Caki2 (cell line): Measurements from ENCODE around the gene RFPL3. TPM values are rescaled to one million over a fixed set of nuclear protein-coding genes. Genes with fewer than 3 reads are reported as not detected.
"Not testable (repeated sequence)": the region's sequence is repeated elsewhere in the genome, so short reads cannot be mapped to it uniquely, and the experiment has no call there.

ENCODE experiments used
- DNase-seq: peaks from one replicate; pipeline ENCODE4 v3.0.0-alpha.2; 2015; ENCODE audit warnings: low read depth
- in situ Hi-C: cut with HindIII; loops from 2 replicates; pipeline ENCODE4 v1.10.0; 2016; ENCODE audit warnings: low sequenced_read_pairs, low pct_unique_long_range_greater_than_20kb, mixed read lengths
- total RNA-seq: library from RNA; depleted of rRNA; stranded (reverse); fragments of >200 nt; shearing (Covaris generic); gene quantifications from 2 replicates; pipeline ENCODE4 v1.2.3, GENCODE V29; 2014; ENCODE audit warnings: low replicate concordance

The RFPL3 gene
- total RNA-seq, 1 experiment from 2014 or later: not detected

- DNase-seq: peak; percentile 72
These were observed 16.4 kb upstream of the RFPL3 start for GRCh38 chr22:32341122-32341740.

DNA sequence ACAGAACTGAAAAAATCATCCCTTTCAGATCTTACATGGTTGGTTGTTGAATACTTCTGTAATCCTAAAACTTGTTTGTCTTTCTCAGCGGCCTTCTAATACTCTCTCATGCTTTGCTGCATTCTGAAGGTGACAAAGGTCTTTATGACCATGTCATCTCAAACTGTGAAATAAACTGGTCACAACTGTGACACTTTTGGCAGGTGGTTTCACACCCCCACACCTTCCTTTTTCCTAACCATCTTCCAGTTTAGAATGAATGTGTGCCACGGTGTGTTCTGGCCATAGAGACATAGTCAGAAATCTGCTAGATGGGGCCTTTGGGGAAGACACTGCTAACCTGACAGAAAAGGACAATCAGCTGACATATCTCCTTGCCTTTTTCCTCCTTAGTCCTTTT, 14.7 kb upstream of the RFPL3 start:
- no peak for DNase-seq
- in situ Hi-C loops: no loop called here

More at GRCh38 chr22:32341122-32341740, 16.4 kb upstream of the RFPL3 start:
- in situ Hi-C loops: no loop called here

DNA sequence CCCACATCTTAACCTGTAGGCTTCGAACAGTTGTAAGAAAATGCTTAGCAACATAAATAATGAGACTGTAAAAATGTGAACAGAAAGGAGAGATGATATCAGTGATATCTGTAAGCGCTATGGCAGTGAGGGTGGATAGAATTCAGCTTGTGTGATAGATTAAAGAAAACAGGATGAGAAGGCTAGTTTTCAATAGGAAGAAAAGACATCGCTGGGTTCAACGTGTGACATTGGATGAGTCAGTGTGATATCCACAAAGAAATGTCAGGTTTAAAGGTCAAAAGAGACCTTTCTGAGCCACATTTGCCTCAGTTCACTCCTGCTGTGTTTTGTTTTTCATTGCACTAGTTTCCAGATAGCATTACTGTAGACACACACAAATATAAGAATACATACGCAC, 13.7 kb upstream of the RFPL3 start:
- in situ Hi-C loops: no loop called here

DNA sequence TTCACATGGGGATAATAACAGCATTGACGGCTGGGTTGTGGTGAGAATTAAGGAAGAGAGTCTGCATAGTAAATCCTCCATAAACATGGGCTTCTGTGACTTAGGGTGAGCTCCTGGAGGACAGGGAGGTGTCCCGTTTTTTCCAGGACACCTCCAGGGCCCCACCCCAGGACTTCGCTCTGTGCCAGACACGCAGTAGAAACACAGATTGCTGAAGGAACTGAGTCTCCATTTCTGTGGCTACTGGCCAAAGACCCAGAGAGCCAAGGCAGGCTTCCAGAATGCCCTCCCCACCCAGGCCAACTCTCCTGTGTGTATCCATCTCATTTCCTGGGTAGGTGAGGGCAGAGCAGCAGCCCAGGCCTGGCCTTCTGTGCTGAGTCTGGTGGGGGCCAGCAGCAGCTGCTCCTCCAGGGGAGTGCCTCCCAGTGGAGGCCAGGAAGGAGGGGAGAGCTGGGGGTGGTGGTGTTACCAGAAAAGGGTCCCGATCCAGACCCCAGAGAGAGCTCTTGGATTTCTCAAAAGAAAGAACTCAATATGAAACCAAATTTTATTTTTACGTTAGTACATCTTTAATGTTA, 9.5 kb upstream of the RFPL3 start:
- DNase-seq: no peak
- in situ Hi-C loops: no loop called here

More for the DNA sequence above, 13.7 kb upstream of the RFPL3 start:
- DNase-seq: no peak

- in situ Hi-C loops, DNase-seq: not testable (repeated sequence)
These were observed 5.8 kb upstream of the RFPL3 start for GRCh38 chr22:32351875-32352274.

GRCh38 chr22:32352681-32353080, 5.0 kb upstream of the RFPL3 start:
- no peak for DNase-seq
- in situ Hi-C loops: no loop called here

- DNase-seq: no peak
- in situ Hi-C loops: no loop called here
These were observed 4.4 kb upstream of the RFPL3 start for GRCh38 chr22:32353292-32353691.

DNA sequence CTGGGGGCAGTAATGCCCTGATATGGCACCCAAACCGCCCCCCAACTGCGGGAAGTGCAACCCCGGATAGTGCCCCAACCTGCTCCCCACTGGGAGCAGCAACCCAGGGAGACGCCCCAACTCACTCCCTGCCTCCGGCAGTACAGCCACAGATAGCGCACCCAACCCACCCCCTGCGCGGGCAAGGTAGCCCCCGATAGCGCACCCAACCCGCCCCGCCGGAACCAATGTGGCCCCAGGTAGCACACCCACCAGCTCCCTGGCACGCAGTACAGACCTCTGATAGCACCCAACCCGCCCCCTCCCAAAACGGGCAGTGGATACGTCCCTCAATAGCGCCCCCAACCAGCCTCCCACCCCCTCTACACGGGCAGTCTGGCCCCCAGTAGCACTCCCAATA, 3.8 kb upstream of the RFPL3 start:
- DNase-seq: no peak
- in situ Hi-C loops: no loop called here

DNA sequence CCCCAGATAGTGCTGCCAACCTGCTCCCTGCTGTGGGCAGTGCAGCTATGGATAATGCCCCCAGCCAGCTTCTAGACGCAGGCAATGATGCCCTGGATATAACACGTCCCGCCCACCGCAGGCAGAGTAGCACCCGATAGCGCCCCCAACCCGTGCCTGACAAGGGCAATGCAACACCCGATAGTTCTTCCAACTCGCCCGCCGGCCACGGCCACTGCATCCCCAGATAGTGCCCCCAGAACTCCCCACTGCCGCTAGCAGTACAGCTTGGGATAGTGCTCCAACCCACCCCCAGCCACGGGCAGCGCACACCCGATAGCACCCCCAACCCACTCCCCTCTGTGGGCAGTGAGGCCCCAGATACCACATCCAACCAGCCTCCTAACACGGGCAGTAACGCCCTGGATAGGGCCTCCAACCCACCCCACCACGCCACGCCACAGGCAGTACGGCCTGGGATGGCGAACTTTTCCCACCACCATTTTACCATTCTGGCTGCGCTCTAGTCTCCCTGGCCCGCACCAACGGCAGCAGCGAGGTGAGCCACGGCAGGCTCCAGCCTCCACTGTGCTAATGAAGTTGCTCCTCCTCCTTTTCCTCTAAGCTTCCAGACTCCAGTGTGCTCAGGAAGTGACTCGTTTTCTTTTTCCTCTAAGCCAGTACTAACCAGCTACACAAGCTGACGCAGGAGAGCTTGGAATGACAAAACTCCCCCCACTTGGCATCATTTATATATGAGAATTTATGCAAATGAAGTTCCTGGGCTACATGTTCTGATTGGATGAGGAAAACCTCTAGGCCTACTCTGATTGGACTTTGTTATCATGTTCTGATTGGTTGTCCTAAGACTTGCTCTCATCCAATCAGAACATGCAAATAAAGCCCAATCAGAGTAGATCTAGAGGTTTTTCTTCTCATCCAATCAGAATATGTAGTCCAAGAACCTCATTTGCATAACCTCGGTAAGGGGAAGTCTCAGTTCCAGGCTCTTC, 3.0 kb upstream of the RFPL3 start:
- in situ Hi-C loops: no loop called here
- peak; percentile 92 for DNase-seq

DNA sequence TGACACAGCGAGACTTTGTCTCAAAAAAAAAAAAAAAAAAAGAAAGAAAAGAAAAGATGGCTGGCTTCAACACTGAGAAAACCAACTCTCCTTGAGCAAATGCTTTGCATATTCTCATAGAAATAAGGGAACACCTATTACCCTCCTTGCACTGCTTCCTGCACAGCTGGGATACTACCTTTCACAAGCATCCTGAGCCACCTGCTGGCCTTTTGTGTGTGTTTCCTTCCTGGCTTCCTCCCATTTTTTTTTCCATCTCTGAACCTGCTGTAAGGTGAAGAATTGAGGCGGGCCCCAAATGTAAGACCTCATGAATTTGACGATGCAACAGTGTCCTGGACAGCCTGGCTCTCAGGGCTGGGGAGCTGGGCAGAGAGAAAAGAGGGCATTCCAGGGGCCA, 1.9 kb upstream of the RFPL3 start:
- peak; percentile 28 for DNase-seq
- in situ Hi-C loops: no loop called here

DNA sequence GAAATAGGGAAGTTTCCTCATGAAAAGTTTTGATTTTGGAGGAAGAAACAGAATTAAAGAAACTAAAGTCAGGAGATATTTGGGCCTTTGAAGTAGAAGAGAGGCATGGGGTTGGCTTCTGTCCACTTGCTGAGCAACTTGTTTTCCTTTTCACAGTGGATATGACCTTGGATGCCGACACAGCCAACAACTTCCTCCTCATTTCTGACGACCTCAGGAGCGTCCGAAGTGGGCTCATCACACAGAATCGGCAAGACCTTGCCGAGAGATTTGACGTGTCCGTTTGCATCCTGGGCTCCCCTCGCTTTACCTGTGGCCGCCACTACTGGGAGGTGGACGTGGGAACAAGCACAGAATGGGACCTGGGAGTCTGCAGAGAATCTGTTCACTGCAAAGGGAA, 2.4 kb downstream of the RFPL3 start:
- DNase-seq, in situ Hi-C loops: not testable (repeated sequence)

DNA sequence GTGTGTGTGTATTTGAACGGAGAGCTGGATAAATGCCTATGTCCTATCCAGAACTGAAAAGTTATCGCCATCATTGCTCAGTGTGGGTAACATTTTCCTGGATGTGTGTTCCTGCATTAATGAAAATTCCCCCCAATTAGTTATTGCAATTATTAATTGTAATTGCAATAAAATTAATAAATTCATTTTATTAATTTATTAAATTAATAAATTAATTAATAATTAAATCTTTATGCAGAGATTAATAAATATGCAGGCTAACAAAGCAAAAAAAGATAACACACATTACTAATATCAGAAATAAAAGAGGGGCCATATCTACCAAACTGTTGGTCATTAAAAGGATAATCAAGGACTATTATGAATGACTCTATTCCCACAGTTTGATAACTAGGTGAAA, 3.6 kb downstream of the RFPL3 start:
- DNase-seq: no peak
- in situ Hi-C loops: no loop called here

- no peak for DNase-seq
- in situ Hi-C loops: no loop called here
These were observed 6.5 kb downstream of the RFPL3 start for GRCh38 chr22:32364210-32364609.

- in situ Hi-C loops: no loop called here
- DNase-seq: no peak
These were observed 18.2 kb downstream of the RFPL3 start for GRCh38 chr22:32375678-32376450.

DNA sequence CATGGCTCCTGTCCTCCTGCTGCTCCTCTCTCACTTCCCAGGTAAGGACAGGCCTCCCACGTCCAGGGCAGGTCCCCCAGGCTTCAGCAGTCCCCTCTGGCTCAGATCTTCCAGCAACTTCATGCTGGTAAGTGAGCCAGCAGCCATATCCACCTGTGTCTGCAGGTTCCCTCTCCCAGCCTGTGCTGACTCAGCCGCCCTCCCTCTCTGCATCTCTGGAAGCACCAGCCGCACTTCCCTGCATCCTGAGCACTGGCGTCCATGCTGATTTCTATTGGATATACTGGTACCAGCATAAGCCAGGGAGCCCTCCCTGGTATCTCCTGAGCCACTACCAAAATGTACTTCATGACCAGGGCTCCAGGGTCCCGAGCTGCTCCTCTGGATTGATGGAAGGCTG, 19.0 kb downstream of the RFPL3 start:
- in situ Hi-C loops: no loop called here
- DNase-seq: no peak

DNA sequence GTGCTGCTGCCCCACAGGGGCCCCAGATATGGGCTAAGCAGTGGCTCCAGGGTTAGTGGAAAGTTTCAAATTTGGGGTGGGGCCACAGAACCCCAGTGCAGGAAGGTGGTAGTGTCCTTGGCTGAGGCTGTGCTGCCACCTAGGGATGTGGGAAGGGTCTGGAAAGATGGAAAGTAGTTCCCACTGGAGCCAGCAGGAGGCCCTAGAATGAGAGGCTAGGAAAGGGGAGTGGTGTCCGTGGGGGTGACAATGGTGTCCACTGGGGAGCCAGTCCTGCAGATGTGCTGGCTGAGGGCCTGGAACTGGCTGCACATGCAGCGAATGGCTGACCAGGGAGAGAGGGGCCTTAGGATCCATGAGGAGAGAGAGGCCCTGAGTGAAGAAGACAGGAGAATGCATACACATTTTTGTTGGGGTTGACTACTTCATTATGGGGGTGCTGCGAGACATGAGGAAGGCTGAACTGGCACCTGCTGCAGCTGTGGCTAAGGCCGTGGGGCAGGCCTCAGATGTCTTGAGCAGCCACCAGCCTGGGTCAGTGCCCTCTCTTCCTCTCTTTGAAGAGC, 21.1 kb downstream of the RFPL3 start:
- in situ Hi-C loops: no loop called here
- DNase-seq: peak; percentile 49

- in situ Hi-C loops: no loop called here
- DNase-seq: no peak
These were observed 23.3 kb downstream of the RFPL3 start for GRCh38 chr22:32380991-32381390.

DNA sequence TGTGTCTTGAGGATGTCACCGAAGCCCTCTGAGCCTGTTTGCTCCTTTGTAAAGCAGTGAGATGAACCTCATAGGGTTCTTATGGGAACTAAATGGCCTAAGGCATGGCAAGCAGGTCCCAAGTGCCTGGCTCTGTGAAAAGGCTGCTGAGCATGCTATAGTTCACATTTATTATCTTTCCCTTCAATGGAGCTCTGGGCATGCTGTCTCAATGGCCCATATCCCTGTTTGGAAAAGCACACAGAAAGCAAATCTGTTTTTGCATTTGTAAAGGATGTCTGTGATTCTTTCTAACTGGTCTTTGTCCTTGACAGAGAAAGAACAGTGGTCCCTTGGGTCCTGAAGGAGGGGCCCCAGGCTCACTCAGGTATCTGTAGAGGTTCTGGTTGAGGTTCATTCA, 28.0 kb downstream of the RFPL3 start:
- DNase-seq: no peak
- in situ Hi-C loops: no loop called here
